ENCODE data around the gene FLII. TPM values are rescaled to one million over a fixed set of nuclear protein-coding genes. Genes with fewer than 3 reads are reported as not detected.

The FLII gene
- total RNA-seq, 1 experiment from 2014 or later = 298 TPM

DNA sequence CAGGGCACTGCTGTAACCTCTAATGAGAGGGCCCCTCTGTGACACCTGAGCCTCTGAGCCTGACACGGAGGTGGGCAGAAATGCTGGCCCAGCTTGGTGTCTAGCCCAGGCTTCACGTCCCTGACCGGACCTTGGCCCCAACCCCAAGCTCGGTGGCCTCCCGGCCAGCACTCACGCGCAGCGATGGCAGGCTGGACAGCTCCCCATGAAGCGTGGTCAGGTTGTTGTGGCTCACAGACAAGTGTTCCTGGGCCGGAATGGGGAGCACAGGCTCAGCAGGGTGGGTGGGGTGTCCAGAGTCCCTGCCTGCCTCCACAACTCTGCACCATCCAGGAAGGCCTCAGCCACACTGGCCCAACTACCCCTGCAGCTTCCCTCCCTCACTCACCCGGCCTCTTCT is 2.2 kb downstream of the FLII start:
- Histone ChIP-seq H3K4me1 (ENCODE audit: insufficient read depth, low read length) (no peaks in the 10 kb centered on the region), H3K23ac (ENCODE audit: insufficient read length, low read depth, low read length) (no peak overlapping the region), H3K4ac (ENCODE audit: low read depth, low read length) (no peak overlapping the region), H3K79me1 (ENCODE audit: insufficient read depth, low read depth, low read length, poor library complexity, severe bottlenecking) (no peaks in the 10 kb centered on the region), H2BK12ac (ENCODE audit: insufficient read length, low read depth, low read length) (no peak overlapping the region), H3K27me3 (ENCODE audit: insufficient read depth, low read length) (no peaks in the 10 kb centered on the region), H2BK15ac (ENCODE audit: low read depth, low read length) (no peak overlapping the region), H2BK120ac (ENCODE audit: low read depth, low read length, poor library complexity, severe bottlenecking) (no peak overlapping the region), H2AK5ac (ENCODE audit: insufficient read length, low read length) (no peak overlapping the region), H4K91ac (ENCODE audit: insufficient read length, low read depth, low read length) (no peak overlapping the region), H2BK20ac (ENCODE audit: low read depth, low read length, poor library complexity, severe bottlenecking) (no peak overlapping the region), H3T11ph (ENCODE audit: low read length) (no peak overlapping the region), H3K79me2 (ENCODE audit: insufficient read depth, low read length) (no peaks in the 10 kb centered on the region; the same call in 1 of the 2 replicates), H4K8ac (replicated peaks; ENCODE audit: insufficient read length, low read depth, low read length) (no peak overlapping the region), H3K4me2 (ENCODE audit: insufficient read depth, insufficient read length, low read length) (no peak overlapping the region), H3K9me3 (ENCODE audit: control insufficient read depth, low read depth, low read length) (no peaks in the 10 kb centered on the region), H4K5ac (ENCODE audit: insufficient read length, low read depth, low read length) (no peak overlapping the region), H2AFZ (ENCODE audit: low read length) (no peak overlapping the region), H2BK5ac (ENCODE audit: insufficient read length, low read length) (no peak overlapping the region), H3K9ac (ENCODE audit: extremely low read depth, insufficient read length, low read length) (no peak overlapping the region), H3K18ac (ENCODE audit: insufficient read length, low read depth, low read length) (no peak overlapping the region), H3K56ac (ENCODE audit: insufficient read length, low read depth, low read length) (no peak overlapping the region), H4K20me1 (ENCODE audit: control insufficient read depth, insufficient read depth, insufficient read length) (no peaks in the 10 kb centered on the region), H3K27ac (ENCODE audit: insufficient read length, low read depth, low read length) (no peak overlapping the region), H3K23me2 (ENCODE audit: insufficient read length, low read depth, low read length, poor library complexity, severe bottlenecking) (peaks cover 12% of the 10 kb centered on the region), H3K14ac (ENCODE audit: insufficient read depth, low read length) (no peak overlapping the region)
- peaks cover 24 to 53% (median 52%) of the 10 kb centered on the region in 3 experiments; a peak in 6 of 7 replicates for H3K36me3 Mint-ChIP-seq (ENCODE audit: insufficient read depth in 1 of 3, low read depth in 3 of 3)
- DNase-seq = no peak
- H3K4me1 Mint-ChIP-seq = peaks cover 22 to 34% of the 10 kb centered on the region in 2 experiments
- H3K9me3 Mint-ChIP-seq = no peaks in the 10 kb centered on the region
- WGBS (ENCODE audit: extremely low coverage, insufficient read length, low lambda C conversion rate) = no CpG with 5 or more reads among the region's 11 CpGs
- no peak overlapping the region; a peak in 1 of 5 replicates for H3K4me3 Mint-ChIP-seq
- no peaks in the 10 kb centered on the region for H3K27me3 Mint-ChIP-seq (ENCODE audit: low read depth)
- no peak overlapping the region for H3K27ac Mint-ChIP-seq
- TF ChIP-seq, protein P1, sequence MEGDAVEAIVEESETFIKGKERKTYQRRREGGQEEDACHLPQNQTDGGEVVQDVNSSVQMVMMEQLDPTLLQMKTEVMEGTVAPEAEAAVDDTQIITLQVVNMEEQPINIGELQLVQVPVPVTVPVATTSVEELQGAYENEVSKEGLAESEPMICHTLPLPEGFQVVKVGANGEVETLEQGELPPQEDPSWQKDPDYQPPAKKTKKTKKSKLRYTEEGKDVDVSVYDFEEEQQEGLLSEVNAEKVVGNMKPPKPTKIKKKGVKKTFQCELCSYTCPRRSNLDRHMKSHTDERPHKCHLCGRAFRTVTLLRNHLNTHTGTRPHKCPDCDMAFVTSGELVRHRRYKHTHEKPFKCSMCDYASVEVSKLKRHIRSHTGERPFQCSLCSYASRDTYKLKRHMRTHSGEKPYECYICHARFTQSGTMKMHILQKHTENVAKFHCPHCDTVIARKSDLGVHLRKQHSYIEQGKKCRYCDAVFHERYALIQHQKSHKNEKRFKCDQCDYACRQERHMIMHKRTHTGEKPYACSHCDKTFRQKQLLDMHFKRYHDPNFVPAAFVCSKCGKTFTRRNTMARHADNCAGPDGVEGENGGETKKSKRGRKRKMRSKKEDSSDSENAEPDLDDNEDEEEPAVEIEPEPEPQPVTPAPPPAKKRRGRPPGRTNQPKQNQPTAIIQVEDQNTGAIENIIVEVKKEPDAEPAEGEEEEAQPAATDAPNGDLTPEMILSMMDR (conservative IDR thresholded peaks at IDR 0.05) = no peak
